ENCODE data around the gene THOC6. TPM values are rescaled to one million over a fixed set of nuclear protein-coding genes. Genes with fewer than 3 reads are reported as not detected.

Gene THOC6
- total RNA-seq, 2 donors from 2014 or later = 21.3 to 23.7 TPM

- ATAC-seq (peak; percentile 56), DNase-seq (peak; percentile 45 to 64 (median 57))
- H3K4me1 Mint-ChIP-seq = peaks cover 3% of the 10 kb centered on the region
- H3K9me3 ChIP-seq (ENCODE audit: control insufficient read depth, low read length, poor library complexity, severe bottlenecking) = no peaks in the 10 kb centered on the region
- H3K27me3 Mint-ChIP-seq = no peaks in the 10 kb centered on the region
- peak overlapping the region; percentile 45 for H3K4me3 Mint-ChIP-seq
- H3K27ac Mint-ChIP-seq = no peak overlapping the region
- no peaks in the 10 kb centered on the region for H3K36me3 Mint-ChIP-seq (ENCODE audit: low read depth)
These were observed 40.1 kb upstream of the THOC6 start for GRCh38 chr16:2983706-2984136.

GRCh38 chr16:2985462-2985861 lies 38.4 kb upstream of the THOC6 start:
- ATAC-seq (no peak), DNase-seq (no peak)
- no peak overlapping the region for H3K27ac Mint-ChIP-seq

GRCh38 chr16:2985893-2986355 lies 37.9 kb upstream of the THOC6 start:
- H3K4me3 Mint-ChIP-seq = no peak overlapping the region
- H3K27me3 Mint-ChIP-seq = no peaks in the 10 kb centered on the region
- H3K27ac Mint-ChIP-seq = no peak overlapping the region
- peaks cover 3% of the 10 kb centered on the region for H3K4me1 Mint-ChIP-seq
- no peaks in the 10 kb centered on the region for H3K9me3 ChIP-seq (ENCODE audit: control insufficient read depth, low read length, poor library complexity, severe bottlenecking)
- ATAC-seq (no peak), DNase-seq (no peak)
- no peaks in the 10 kb centered on the region for H3K36me3 Mint-ChIP-seq (ENCODE audit: low read depth)

More at GRCh38 chr16:2985462-2985861, 38.4 kb upstream of the THOC6 start:
- no peak overlapping the region for H3K4me3 Mint-ChIP-seq
- H3K4me1 Mint-ChIP-seq = peaks cover 3% of the 10 kb centered on the region
- H3K36me3 Mint-ChIP-seq (ENCODE audit: low read depth) = no peaks in the 10 kb centered on the region
- H3K9me3 ChIP-seq (ENCODE audit: control insufficient read depth, low read length, poor library complexity, severe bottlenecking) = no peaks in the 10 kb centered on the region
- no peaks in the 10 kb centered on the region for H3K27me3 Mint-ChIP-seq

GRCh38 chr16:2986623-2987188 lies 37.1 kb upstream of the THOC6 start:
- Mint-ChIP-seq H3K27me3 (no peaks in the 10 kb centered on the region), H3K4me1 (peaks cover 1% of the 10 kb centered on the region), H3K4me3 (no peak overlapping the region), H3K36me3 (ENCODE audit: low read depth) (no peaks in the 10 kb centered on the region), H3K27ac (no peak overlapping the region)
- ATAC-seq (no peak), DNase-seq (no peak)
- H3K9me3 ChIP-seq (ENCODE audit: control insufficient read depth, low read length, poor library complexity, severe bottlenecking) = no peaks in the 10 kb centered on the region

GRCh38 chr16:2987286-2987685 lies 36.5 kb upstream of the THOC6 start:
- no peak for DNase-seq
- no peak for ATAC-seq
- H3K36me3 Mint-ChIP-seq (ENCODE audit: low read depth) = no peaks in the 10 kb centered on the region
- no peaks in the 10 kb centered on the region for H3K4me1 Mint-ChIP-seq
- no peak overlapping the region for H3K27ac Mint-ChIP-seq
- H3K27me3 Mint-ChIP-seq = no peaks in the 10 kb centered on the region
- no peak overlapping the region for H3K4me3 Mint-ChIP-seq
- no peaks in the 10 kb centered on the region for H3K9me3 ChIP-seq (ENCODE audit: control insufficient read depth, low read length, poor library complexity, severe bottlenecking)

GRCh38 chr16:2987833-2988232 lies 36.0 kb upstream of the THOC6 start:
- ATAC-seq (no peak), DNase-seq (no peak)
- Mint-ChIP-seq H3K36me3 (ENCODE audit: low read depth) (no peaks in the 10 kb centered on the region), H3K27me3 (no peaks in the 10 kb centered on the region), H3K4me3 (no peak overlapping the region), H3K4me1 (no peaks in the 10 kb centered on the region), H3K27ac (no peak overlapping the region)
- no peaks in the 10 kb centered on the region for H3K9me3 ChIP-seq (ENCODE audit: control insufficient read depth, low read length, poor library complexity, severe bottlenecking)

- H3K27ac Mint-ChIP-seq = no peak overlapping the region
- DNase-seq (no peak), ATAC-seq (no peak)
- no peaks in the 10 kb centered on the region for H3K27me3 Mint-ChIP-seq
- no peaks in the 10 kb centered on the region for H3K4me1 Mint-ChIP-seq
- no peak overlapping the region for H3K4me3 Mint-ChIP-seq
- H3K36me3 Mint-ChIP-seq (ENCODE audit: low read depth) = no peaks in the 10 kb centered on the region
- H3K9me3 ChIP-seq (ENCODE audit: control insufficient read depth, low read length, poor library complexity, severe bottlenecking) = no peaks in the 10 kb centered on the region
These were observed 35.2 kb upstream of the THOC6 start for GRCh38 chr16:2988590-2989099.

DNA sequence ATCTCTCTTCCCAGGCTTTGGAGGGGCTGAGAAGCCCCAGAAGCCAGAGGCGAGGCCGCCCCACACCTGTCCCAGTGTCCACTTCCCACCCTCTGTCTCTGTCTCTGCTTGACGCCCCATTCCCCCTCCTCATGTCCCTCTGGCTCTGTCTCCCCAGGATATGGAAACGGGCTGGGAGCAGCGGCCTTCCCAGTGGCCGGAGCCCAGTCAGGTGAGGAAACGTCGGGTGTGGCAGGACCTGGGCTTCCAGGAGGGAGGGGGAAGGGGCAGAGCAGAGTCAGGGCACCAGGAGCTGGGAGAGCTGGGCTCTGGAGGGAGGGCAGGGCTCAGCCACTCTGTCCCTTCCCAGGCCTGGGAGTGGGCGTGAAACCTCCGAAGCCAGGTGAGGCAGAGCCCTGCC lies 32.9 kb upstream of the THOC6 start:
- H3K9me3 ChIP-seq (ENCODE audit: control insufficient read depth, low read length, poor library complexity, severe bottlenecking) = no peaks in the 10 kb centered on the region
- ATAC-seq (no peak), DNase-seq (no peak)
- H3K27ac Mint-ChIP-seq = no peak overlapping the region
- no peaks in the 10 kb centered on the region for H3K27me3 Mint-ChIP-seq
- H3K36me3 Mint-ChIP-seq (ENCODE audit: low read depth) = no peaks in the 10 kb centered on the region
- no peak overlapping the region for H3K4me3 Mint-ChIP-seq
- no peaks in the 10 kb centered on the region for H3K4me1 Mint-ChIP-seq

DNA sequence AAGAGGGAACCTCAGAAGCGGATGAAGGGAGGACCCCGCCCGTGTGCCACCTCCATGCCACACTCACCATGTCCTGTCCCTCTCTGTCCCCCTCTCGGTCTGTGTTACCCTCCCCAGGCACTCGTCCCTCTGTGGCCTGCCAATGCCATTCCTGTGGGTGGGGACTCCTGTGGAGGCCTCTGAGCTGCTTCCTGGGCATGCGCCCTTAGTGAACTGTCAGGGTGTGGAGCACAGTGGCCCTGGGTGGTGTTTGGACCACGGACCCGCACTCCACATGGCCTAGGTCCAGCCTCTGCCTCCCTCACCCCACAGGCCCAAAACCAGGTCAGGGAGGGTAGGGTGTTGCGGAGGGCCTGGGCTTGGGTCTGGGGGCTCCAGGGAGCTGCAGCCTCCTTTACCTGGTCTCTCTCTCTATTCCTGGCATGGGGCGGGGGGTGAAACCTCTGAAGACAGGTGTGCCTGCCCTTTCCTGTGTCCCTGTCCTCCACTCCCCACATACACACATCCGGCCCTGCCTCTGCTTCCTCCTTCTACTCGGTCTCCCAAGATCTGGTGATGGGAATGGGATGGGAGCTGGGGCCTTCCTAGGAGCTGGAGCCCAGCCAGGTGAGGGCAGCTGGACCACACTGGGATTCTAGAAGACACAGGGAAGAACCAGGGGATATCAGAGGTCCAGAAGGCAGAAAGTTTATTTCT lies 32.1 kb upstream of the THOC6 start:
- Mint-ChIP-seq H3K4me3 (no peak overlapping the region), H3K27me3 (no peaks in the 10 kb centered on the region), H3K4me1 (no peaks in the 10 kb centered on the region), H3K27ac (no peak overlapping the region), H3K36me3 (ENCODE audit: low read depth) (no peaks in the 10 kb centered on the region)
- no peak for ATAC-seq
- no peaks in the 10 kb centered on the region for H3K9me3 ChIP-seq (ENCODE audit: control insufficient read depth, low read length, poor library complexity, severe bottlenecking)
- DNase-seq = no peak

- no peaks in the 10 kb centered on the region for H3K36me3 Mint-ChIP-seq (ENCODE audit: low read depth)
- H3K4me3 Mint-ChIP-seq = no peak overlapping the region
- no peaks in the 10 kb centered on the region for H3K9me3 ChIP-seq (ENCODE audit: control insufficient read depth, low read length, poor library complexity, severe bottlenecking)
- no peak overlapping the region for H3K27ac Mint-ChIP-seq
- ATAC-seq (no peak), DNase-seq (no peak)
- H3K27me3 Mint-ChIP-seq = no peaks in the 10 kb centered on the region
- no peaks in the 10 kb centered on the region for H3K4me1 Mint-ChIP-seq
These were observed 31.3 kb upstream of the THOC6 start for GRCh38 chr16:2992383-2993081.

DNA sequence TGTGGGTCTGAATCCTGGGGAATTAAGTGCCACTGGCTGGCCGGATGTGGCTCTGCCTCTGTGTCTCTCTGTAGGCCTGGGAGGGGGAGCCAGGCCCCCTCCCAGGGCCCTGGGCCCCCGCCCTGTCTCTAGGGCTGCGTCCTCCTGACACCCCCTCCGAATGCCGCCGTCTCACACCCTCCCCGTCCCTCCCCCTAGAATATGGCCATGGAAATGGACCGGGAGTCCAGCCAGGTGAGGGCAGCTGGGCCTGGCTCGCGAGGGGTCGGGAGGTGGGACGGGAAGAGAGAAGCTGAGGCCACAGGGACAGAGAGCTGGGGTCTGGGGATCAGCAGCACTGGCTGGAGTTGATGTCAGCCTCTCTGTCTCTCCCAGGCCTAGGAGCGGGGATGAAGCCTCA lies 27.5 kb upstream of the THOC6 start:
- H3K9me3 ChIP-seq (ENCODE audit: control insufficient read depth, low read length, poor library complexity, severe bottlenecking) = no peaks in the 10 kb centered on the region
- Mint-ChIP-seq H3K4me3 (no peak overlapping the region), H3K36me3 (ENCODE audit: low read depth) (no peaks in the 10 kb centered on the region), H3K27ac (no peak overlapping the region), H3K4me1 (no peaks in the 10 kb centered on the region), H3K27me3 (peaks cover 15% of the 10 kb centered on the region)
- ATAC-seq = no peak
- no peak for DNase-seq

DNA sequence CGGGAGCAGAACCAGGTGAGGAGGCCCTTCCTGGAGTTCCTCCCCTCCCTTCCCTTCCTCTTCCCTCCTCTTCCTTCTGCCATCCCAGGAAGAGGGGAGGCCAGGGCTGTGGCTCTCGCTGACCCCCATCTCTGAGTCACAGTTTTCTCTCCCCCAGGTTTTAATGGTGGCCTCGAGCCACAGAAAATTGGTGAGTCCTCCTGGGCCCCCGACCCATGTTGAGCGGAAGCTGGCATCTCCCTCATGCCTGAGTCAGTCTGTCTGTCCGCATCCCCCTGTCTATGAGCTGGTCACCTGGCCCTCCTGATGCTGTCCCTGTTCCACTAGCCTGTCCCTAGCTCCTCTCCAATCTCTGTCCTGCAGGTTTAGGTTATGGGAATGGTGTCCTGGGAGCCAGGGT lies 23.9 kb upstream of the THOC6 start:
- no peaks in the 10 kb centered on the region for H3K9me3 ChIP-seq (ENCODE audit: control insufficient read depth, low read length, poor library complexity, severe bottlenecking)
- no peak overlapping the region for H3K27ac Mint-ChIP-seq
- ATAC-seq (no peak), DNase-seq (no peak)
- H3K4me3 Mint-ChIP-seq = no peak overlapping the region
- peaks cover 15% of the 10 kb centered on the region for H3K27me3 Mint-ChIP-seq
- no peaks in the 10 kb centered on the region for H3K4me1 Mint-ChIP-seq
- H3K36me3 Mint-ChIP-seq (ENCODE audit: low read depth) = no peaks in the 10 kb centered on the region

DNA sequence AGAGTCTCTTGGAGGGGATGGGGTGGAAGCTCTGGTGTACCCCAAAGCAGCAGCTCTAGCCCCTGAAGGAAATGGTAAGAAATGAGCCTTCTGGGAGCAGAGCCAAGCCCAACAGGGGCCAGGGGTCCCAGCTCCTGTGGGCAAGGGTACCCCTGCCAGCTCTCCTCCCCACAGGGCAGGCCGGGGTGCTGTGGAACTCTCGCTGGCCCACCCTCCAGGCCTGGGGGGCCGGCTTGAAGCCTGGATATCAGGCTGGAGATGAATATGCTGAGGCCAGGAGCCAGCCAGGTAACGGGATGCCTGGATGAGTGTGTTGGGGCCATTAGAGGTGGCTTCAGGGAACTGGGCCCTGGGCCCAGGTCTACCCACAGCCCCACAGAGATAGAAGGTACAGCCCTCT lies 23.3 kb upstream of the THOC6 start:
- no peaks in the 10 kb centered on the region for H3K4me1 Mint-ChIP-seq
- H3K36me3 Mint-ChIP-seq (ENCODE audit: low read depth) = no peaks in the 10 kb centered on the region
- peaks cover 15% of the 10 kb centered on the region for H3K27me3 Mint-ChIP-seq
- H3K4me3 Mint-ChIP-seq = no peak overlapping the region
- ATAC-seq = no peak
- no peak for DNase-seq
- H3K9me3 ChIP-seq (ENCODE audit: control insufficient read depth, low read length, poor library complexity, severe bottlenecking) = no peaks in the 10 kb centered on the region
- no peak overlapping the region for H3K27ac Mint-ChIP-seq
